Thoracic aorta (tissue), 2 donors: ENCODE data around the gene KCNK18. TPM values are rescaled to one million over a fixed set of nuclear protein-coding genes. Genes with fewer than 3 reads are reported as not detected.

Source experiments
- ATAC-seq: fragments of 150-250 bp; one replicate; pipeline ENCODE4 v1.8.0; 2017; ENCODE audit warnings: low read depth; ENCODE audit not compliant: insufficient number of reproducible peaks, low FRiP score
- DNase-seq: peaks from one replicate; pipeline ENCODE4 v3.0.0-alpha.2; 2020; ENCODE audit warnings: low spot score
- H3K27ac ChIP-seq, 2 donors: fragments of 200-600 bp; sonication (generic); 1 replicate in 1 of 2; 2 replicates in 1 of 2; pipeline ENCODE4 v1.5.1; 2016; ENCODE audit warnings: mild to moderate bottlenecking in 2 of 2, moderate library complexity in 2 of 2
- H3K27me3 ChIP-seq: fragments of 200-600 bp; sonication (generic); replicated peaks from 2 replicates; pipeline ENCODE4 v1.6.0; 2016; ENCODE audit warnings: mild to moderate bottlenecking; ENCODE audit not compliant: insufficient read depth
- H3K36me3 ChIP-seq: fragments of 200-600 bp; sonication (generic); one replicate; pipeline ENCODE4 v1.5.1; 2016
- H3K4me1 ChIP-seq, 2 donors: fragments of 200-600 bp; sonication (generic); 1 replicate in 1 of 2; 2 replicates in 1 of 2; pipeline versions ENCODE4 v1.5.1 to v1.6.0; 2016; ENCODE audit warnings: low read depth in 2 of 2, mild to moderate bottlenecking in 1 of 2; ENCODE audit not compliant: control insufficient read depth in 1 of 2
- H3K4me3 ChIP-seq: fragments of 200-600 bp; sonication (generic); 2 replicates; pipeline ENCODE4 v1.5.1; 2016; ENCODE audit warnings: mild to moderate bottlenecking
- H3K9me3 ChIP-seq: fragments of 200-600 bp; sonication (generic); 2 replicates; pipeline ENCODE4 v1.5.1; 2016
- total RNA-seq, 2 donors: library from RNA; depleted of rRNA; stranded (reverse); fragments of >200 nt; gene quantifications; one replicate each; pipeline versions ENCODE4 v1.1.0 to v1.2.3, GENCODE V29; 2016
- TF ChIP-seq, protein P1 (sequence below): fragments of 200-600 bp; sonication (generic); IDR thresholded peaks from one replicate; pipeline ENCODE4 v1.5.1; 2019; ENCODE audit warnings: antibody characterized with exemption

KCNK18 gene
- total RNA-seq, 2 donors from 2014 or later: not detected

DNA sequence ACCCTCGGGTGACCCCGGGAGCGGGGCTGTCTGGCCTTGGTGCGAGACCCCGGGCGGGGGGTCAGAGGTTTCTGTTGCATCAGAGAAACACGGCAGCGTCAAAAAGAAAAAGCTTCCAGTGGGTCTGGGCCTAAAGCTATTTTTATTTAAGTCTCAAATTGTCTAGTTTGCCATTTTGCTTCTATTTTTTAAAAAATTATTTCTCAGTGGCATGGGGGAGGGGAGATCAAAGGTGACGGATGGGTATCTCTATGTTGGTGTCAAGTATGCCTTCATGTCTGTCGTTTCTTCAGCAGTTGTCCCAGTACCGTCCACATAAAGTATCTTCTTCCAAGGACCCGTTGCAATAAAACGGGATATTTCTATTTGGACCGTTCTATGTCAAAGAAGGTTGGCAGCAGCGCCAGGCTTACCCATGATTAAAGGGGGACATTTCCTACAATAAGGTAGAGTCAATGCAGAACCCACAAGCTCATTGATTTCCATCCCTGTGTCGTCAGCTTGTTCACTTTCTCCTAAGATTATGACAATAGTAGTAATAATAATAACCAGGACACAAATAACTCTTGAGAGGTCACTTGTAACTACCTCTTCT, 33.2 kb upstream of the KCNK18 start:
- Histone ChIP-seq H3K4me1 (peaks cover 27 to 39% of the 10 kb centered on the region in 2 donors), H3K4me3 (peak overlapping the region; percentile 41), H3K27ac (no peak overlapping the region), H3K27me3 (peaks cover 52% of the 10 kb centered on the region), H3K9me3 (no peaks in the 10 kb centered on the region), H3K36me3 (no peaks in the 10 kb centered on the region)
- TF ChIP-seq, protein P1, sequence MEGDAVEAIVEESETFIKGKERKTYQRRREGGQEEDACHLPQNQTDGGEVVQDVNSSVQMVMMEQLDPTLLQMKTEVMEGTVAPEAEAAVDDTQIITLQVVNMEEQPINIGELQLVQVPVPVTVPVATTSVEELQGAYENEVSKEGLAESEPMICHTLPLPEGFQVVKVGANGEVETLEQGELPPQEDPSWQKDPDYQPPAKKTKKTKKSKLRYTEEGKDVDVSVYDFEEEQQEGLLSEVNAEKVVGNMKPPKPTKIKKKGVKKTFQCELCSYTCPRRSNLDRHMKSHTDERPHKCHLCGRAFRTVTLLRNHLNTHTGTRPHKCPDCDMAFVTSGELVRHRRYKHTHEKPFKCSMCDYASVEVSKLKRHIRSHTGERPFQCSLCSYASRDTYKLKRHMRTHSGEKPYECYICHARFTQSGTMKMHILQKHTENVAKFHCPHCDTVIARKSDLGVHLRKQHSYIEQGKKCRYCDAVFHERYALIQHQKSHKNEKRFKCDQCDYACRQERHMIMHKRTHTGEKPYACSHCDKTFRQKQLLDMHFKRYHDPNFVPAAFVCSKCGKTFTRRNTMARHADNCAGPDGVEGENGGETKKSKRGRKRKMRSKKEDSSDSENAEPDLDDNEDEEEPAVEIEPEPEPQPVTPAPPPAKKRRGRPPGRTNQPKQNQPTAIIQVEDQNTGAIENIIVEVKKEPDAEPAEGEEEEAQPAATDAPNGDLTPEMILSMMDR: no peak
- ATAC-seq (no peak), DNase-seq (no peak)

DNA sequence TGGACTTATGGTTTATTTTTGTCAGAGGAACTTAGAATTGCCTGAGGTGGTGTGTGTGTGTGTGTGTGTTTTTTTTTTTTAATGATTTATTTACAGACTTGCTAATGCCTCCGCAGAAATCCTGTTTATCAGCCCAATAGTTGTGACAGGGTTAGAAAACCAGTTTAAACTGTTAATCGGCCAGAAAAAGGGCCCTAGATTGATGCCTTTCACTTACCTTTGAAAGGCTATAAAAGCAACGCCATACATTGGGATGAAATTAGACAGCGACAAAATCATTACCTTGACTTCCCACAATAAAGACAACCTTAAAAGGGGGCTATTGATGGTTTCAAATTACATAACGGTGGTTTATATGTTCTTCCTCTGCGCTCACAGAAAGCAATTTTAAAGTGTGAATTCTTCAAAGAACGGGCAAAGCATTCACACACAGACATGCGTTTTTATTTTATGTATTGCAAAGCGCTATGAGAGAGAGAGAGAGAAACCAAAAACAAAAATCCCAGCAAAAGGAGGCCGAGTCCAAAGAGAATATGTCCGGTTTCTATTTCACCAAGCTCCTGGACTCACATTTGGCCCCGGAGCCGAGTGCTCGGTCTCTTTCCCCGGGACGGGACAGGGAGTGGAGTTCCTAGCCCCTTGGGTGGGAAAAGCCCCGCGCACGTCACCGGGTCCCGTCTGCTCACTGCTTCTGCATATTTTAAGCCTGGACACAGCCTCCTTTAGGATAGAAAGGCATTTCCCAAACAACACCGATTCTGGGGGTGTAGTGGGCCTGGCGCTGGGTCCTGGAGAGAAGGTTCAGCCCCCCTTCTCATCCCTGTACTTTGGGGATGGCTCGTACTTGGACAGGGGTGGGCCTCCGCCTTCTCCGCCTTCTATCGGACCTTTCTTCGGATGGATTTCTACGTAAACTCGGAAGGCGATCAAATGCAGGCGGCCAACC, 32.4 kb upstream of the KCNK18 start:
- ATAC-seq (no peak), DNase-seq (no peak)
- Histone ChIP-seq H3K27ac (no peak overlapping the region), H3K4me3 (peak overlapping the region; percentile 65), H3K9me3 (no peaks in the 10 kb centered on the region), H3K27me3 (peaks cover 45% of the 10 kb centered on the region), H3K4me1 (peaks cover 27 to 39% of the 10 kb centered on the region in 2 donors), H3K36me3 (no peaks in the 10 kb centered on the region)
- TF ChIP-seq, protein P1: no peak

DNA sequence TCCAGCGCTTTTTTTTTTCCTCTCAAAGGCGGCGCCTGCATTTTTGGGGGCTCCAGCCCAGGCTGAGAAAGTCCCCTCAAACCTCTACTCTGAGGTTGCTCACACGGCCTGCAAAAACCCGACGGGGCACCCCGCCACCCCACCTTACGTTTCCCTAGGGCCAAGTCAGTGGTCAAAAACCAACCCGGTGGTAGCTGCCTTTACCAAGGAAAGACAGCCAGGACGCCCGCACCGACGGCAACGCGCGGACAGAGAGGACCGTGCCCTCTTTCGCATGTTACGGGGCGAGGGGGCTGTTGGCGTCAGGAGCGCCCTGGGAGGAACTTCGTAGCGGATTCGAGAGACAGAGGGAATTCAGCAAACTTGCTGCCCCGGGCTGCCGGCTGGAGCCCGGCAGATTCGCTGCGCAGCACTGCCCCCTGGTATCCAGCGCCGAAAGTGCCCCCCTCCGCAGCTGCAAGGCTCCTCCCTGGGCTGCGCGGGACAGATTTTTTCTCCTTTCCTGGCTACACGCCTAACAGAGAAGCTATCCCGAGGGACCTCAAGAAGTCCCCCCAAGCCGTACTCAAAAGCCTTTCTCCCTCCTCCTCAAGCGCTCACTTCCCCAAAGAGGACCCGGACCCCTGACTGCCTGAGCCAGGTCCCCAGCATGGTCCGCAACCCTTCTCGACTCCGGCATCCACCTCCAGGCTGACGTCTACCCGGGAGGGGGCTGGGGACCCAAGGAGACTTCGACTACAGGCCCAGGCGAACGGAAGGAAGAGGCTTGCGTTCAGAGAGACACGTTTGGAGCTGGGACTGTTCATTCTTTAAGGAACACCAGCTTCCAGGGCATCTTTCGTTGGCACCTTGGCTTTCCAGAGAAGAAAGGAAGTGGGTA, 31.5 kb upstream of the KCNK18 start:
- ATAC-seq (no peak), DNase-seq (no peak)
- H3K9me3 ChIP-seq: no peaks in the 10 kb centered on the region
- peaks cover 45% of the 10 kb centered on the region for H3K27me3 ChIP-seq
- TF ChIP-seq, protein P1: peak; percentile 37
- H3K4me1 ChIP-seq: peaks cover 27 to 39% of the 10 kb centered on the region in 2 donors
- H3K36me3 ChIP-seq: no peaks in the 10 kb centered on the region
- H3K4me3 ChIP-seq: peak overlapping the region; percentile 65
- no peak overlapping the region for H3K27ac ChIP-seq

DNA sequence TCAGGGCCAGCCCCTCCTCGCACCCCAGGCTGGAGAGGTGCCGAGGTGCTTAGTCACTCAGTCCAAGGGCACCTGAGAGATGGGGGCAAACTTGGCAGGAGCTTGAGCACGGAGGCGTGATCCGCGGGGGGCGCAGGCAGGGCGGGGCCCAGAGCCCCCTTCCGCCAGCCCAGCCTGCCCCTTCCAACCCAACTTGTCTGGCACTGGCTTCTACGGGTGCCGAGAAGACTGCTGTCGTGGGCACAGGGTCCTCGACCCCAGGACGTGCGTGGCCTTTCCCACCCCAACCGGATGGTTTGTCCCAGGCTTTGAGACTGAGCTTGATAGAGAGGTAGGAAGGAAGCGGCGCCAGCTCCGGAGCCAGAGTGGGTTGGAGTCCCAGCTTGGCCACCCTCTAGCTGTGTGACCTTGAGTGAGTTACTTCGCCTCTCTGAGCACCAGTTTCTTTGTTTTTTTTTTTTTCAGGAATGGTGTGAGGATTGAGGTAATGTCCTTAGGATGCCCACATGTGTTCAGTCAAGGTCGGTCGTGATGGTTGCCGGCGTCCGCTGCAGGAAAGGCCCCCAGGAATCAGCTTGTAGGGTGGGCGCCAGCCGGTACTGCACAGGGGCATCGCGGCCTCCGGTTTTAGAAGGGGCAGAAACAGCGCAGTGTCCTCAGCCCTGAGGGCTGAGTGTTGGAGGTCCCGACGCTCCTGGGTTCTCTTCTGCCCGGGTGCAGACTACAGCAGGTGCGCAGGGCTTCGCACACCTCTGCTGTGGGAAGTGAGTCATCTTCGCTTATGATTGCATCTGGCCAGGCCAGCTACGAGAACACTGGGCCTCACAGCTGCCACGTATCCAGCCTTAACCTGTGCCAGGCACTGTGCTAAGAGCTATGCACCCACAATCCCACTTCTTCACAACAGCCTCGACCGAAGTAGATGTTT, 30.6 kb upstream of the KCNK18 start:
- Histone ChIP-seq H3K4me1 (peaks cover 27 to 39% of the 10 kb centered on the region in 2 donors), H3K9me3 (no peaks in the 10 kb centered on the region), H3K36me3 (no peaks in the 10 kb centered on the region), H3K27me3 (peaks cover 39% of the 10 kb centered on the region), H3K4me3 (no peak overlapping the region), H3K27ac (no peak overlapping the region)
- DNase-seq: no peak
- TF ChIP-seq, protein P1: no peak
- no peak for ATAC-seq
